ENCODE data around the gene DCAF12L1. TPM values are rescaled to one million over a fixed set of nuclear protein-coding genes. Genes with fewer than 3 reads are reported as not detected.

Gene DCAF12L1
- total RNA-seq, 2 donors from 2014 or later: 29.9 TPM; not detected in 1

- Histone ChIP-seq H3K9me3 (no peaks in the 10 kb centered on the region), H3K4me3 (no peak overlapping the region), H3K27me3 (replicated peaks; ENCODE audit: insufficient read depth) (no peaks in the 10 kb centered on the region), H3K4me1 (replicated peaks) (no peaks in the 10 kb centered on the region), H3K36me3 (no peaks in the 10 kb centered on the region), H3K27ac (no peak overlapping the region)
- WGBS: 91% methylated on average over 6 of the region's 17 CpGs
- no peak for DNase-seq (ENCODE audit: low spot score)
- no peak for TF ChIP-seq POLR2AphosphoS5 (IDR thresholded peaks at IDR 0.05)
- no peak for TF ChIP-seq POLR2A (IDR thresholded peaks at IDR 0.05)
- TF ChIP-seq, protein P1, sequence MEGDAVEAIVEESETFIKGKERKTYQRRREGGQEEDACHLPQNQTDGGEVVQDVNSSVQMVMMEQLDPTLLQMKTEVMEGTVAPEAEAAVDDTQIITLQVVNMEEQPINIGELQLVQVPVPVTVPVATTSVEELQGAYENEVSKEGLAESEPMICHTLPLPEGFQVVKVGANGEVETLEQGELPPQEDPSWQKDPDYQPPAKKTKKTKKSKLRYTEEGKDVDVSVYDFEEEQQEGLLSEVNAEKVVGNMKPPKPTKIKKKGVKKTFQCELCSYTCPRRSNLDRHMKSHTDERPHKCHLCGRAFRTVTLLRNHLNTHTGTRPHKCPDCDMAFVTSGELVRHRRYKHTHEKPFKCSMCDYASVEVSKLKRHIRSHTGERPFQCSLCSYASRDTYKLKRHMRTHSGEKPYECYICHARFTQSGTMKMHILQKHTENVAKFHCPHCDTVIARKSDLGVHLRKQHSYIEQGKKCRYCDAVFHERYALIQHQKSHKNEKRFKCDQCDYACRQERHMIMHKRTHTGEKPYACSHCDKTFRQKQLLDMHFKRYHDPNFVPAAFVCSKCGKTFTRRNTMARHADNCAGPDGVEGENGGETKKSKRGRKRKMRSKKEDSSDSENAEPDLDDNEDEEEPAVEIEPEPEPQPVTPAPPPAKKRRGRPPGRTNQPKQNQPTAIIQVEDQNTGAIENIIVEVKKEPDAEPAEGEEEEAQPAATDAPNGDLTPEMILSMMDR (IDR thresholded peaks at IDR 0.05): no peak
- intact Hi-C loops (cut with DNase I): no loop called here
These were observed 1.3 kb downstream of the DCAF12L1 start for GRCh38 chrX:126551306-126551705.

GRCh38 chrX:126550816-126551215 is 1.8 kb downstream of the DCAF12L1 start:
- no peak for DNase-seq (ENCODE audit: low spot score)
- no peaks in the 10 kb centered on the region for H3K4me1 ChIP-seq (replicated peaks)
- no peaks in the 10 kb centered on the region for H3K36me3 ChIP-seq
- H3K9me3 ChIP-seq: no peaks in the 10 kb centered on the region
- TF ChIP-seq, protein P1 (IDR thresholded peaks at IDR 0.05): no peak
- TF ChIP-seq POLR2A (IDR thresholded peaks at IDR 0.05) (no peak), POLR2AphosphoS5 (IDR thresholded peaks at IDR 0.05) (no peak)
- no peak overlapping the region for H3K4me3 ChIP-seq
- intact Hi-C loops (cut with DNase I): no loop called here
- WGBS: 66% methylated on average over 6 of the region's 6 CpGs
- H3K27me3 ChIP-seq (replicated peaks; ENCODE audit: insufficient read depth): no peaks in the 10 kb centered on the region
- no peak overlapping the region for H3K27ac ChIP-seq

DNA sequence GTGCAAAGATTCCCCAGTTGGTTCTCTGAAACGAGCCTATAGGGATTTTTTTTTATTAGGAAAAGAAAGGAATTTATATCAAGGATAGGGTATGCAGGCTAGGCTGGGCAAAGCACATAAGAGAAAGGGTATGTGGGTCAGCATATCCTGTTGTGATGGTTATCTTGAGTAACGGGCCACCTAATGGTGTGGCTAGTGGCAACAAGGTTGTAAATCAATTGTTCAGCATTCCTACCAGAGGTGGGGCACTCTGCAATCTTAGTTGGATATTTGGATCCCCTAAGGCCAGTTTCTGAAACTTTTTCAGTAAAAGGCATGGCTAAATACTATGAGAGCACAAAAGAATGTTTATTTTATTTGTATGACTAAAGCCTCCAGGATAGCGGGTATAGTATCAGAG is 42.7 kb downstream of the DCAF12L1 start:
- no peak overlapping the region for H3K4me3 ChIP-seq
- no peaks in the 10 kb centered on the region for H3K36me3 ChIP-seq
- no peak overlapping the region for H3K27ac ChIP-seq
- no peak for DNase-seq (ENCODE audit: low spot score)
- WGBS: 35% methylated on average over 3 of the region's 3 CpGs
- H3K4me1 ChIP-seq (replicated peaks): no peaks in the 10 kb centered on the region
- intact Hi-C loops (cut with DNase I): no loop called here
- H3K9me3 ChIP-seq: no peaks in the 10 kb centered on the region
- no peaks in the 10 kb centered on the region for H3K27me3 ChIP-seq (replicated peaks; ENCODE audit: insufficient read depth)
- TF ChIP-seq, protein P1 (IDR thresholded peaks at IDR 0.05): no peak
- TF ChIP-seq POLR2A (IDR thresholded peaks at IDR 0.05): no peak
- TF ChIP-seq POLR2AphosphoS5 (IDR thresholded peaks at IDR 0.05): no peak

Small RNAs within 50 kb of the gene (small RNA-seq; reads per million reads assigned to genes)
- 0 reads per million in 2 donors for gene Z69908.1

Measured in prostate gland (tissue), 2 donors.